GM19351 (cell line): ENCODE results near the gene LRRC58.

ENCODE experiments used
- ATAC-seq: cut with Tn5 transposase; IDR thresholded peaks from one replicate; pipeline ENCODE4 v1.9.1; 2021; ENCODE audit warnings: mild to moderate bottlenecking, moderate library complexity; ENCODE audit not compliant: unreplicated experiment

The LRRC58 gene

DNA sequence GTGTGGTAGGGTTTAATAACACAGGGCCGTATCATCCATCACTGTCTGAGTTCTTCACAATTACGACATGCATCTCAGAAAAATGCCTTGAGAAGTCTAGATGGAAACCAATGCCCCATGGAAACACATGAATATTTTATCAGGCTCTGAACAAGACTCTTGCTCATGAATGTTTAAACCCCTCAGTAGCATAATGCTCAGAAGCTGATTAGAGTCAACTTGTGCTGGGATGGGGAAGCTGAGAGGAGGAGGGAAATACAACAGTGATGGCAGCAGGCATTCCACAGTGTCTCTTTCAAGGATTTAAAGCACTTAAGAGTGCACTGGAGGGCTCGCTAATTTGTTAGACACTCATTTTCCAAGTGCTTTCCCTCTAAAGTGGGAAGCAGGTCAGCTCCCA, 67.9 kb downstream of the LRRC58 start:
- no peak for ATAC-seq

DNA sequence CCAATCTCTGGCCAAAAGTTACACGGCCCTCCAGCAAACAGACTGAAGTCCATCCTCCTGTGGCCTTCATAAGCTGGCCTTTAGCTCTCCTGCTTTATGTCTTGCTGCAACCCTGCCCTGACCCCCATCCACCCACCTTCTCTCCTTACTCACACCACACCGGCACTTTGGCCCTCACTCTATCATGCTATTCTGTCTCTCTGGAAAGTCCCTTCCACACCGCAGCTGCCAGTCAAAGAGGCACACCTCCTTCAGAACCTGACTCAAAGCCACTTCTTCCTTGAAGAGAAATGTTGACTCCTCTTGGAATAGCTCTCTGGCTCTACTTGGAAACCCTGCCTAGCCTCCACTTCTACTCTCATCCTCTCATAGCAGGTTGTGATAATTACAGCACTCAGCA, 68.6 kb downstream of the LRRC58 start:
- ATAC-seq = no peak

DNA sequence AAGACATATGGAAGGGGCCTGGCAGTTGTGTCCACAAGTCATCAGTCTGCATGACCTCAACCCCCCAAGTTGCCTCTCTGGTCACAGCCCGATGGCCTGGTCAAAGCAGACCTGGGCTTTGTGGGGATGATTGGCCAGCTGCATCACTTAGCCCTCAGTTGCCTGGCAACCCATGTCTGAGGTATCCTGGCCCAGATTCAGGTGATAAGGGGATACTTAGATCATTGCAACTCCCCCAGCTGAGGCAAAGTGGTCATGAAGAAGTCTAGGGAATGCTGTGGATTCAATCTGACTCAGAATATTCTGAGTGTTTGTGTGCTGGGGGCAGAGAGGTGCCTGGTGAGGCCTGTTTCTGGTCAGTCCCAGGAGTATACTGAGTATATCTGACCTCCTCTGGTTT, 69.1 kb downstream of the LRRC58 start:
- no peak for ATAC-seq

DNA sequence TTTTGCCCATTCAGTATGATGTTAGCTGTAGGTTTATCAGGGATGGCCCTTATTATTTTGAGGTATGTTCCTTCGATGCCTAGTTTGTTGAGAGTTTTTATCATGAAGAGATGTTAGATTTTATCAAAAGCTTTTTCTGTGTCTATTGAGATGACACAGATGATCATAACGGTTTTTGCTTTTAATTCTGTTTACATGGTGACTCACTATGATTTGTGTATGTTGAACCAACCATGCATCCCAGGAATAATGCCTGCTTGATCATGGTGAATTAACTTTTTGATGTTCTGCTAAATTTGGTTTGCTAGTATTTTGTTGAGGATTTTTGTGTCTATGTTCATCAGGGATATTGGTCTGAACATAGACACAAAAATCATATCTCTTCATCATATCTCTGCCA, 72.4 kb downstream of the LRRC58 start:
- ATAC-seq = no peak

DNA sequence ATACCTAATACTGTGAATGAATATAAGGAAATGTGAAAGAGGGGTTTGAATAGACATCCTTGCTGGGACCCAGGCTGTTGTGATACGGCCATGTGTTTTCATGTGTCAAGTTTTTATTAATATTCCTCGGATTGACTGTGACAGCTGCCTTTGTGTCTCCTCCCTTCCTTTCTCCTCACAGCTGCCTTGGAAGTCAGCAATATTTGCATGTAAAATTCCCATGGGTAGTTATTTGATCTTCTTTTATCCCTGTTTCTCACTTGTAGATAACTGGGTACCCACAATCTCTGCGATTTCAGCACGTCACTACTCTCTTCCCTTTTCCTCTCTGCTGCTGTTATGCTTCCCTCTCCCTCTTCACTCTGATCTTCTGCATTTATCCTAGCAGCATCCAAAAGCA, 73.5 kb downstream of the LRRC58 start:
- ATAC-seq = no peak

DNA sequence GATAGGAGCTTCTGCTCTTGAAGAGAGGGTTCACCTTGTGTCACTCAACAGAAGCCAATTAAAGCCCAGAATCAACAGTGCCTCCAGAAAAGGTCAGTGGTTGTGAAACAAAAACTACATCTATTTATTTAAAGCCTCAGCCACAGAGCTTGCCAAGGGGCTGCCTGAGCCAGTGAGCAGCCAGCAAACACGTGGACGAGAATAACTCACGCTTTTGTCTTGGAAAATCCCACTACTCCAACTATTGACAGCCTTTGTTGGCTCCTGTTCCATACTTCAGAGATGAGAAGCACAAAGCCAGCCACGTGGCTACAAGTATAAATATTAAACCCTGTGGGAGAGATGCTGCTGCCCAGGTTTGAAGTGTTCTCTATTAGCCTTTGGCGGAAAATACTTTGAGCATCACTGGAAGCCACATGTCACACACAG, 74.4 kb downstream of the LRRC58 start:
- ATAC-seq = no peak
